Measurements from ENCODE around the gene TPSAB1.
"Not testable (repeated sequence)": the region's sequence is repeated elsewhere in the genome, so short reads cannot be mapped to it uniquely, and the experiment has no call there.

Gene TPSAB1

GRCh38 chr16:1241081-1241480 is 576 bp downstream of the TPSAB1 start:
- not testable (repeated sequence) for H3K9me3 ChIP-seq (ENCODE audit: control insufficient read depth, insufficient read depth, low read length); H3K27me3 ChIP-seq (ENCODE audit: control insufficient read depth, insufficient read depth, low read length); H3K27ac ChIP-seq (ENCODE audit: low read depth, low read length); H3K9ac ChIP-seq (ENCODE audit: low read depth, low read length); H3K4me3 ChIP-seq (ENCODE audit: low read depth, low read length); H3K4me1 ChIP-seq (ENCODE audit: control insufficient read depth, insufficient read depth, low read length); H3K36me3 ChIP-seq (ENCODE audit: control insufficient read depth, insufficient read depth, low read length)

- H3K36me3 ChIP-seq (ENCODE audit: control insufficient read depth, insufficient read depth, low read length); H3K9ac ChIP-seq (ENCODE audit: low read depth, low read length): not testable (repeated sequence)
Observed at GRCh38 chr16:1243363-1243762, 2.9 kb downstream of the TPSAB1 start.

GRCh38 chr16:1243907-1244850 is 3.7 kb downstream of the TPSAB1 start:
- not testable (repeated sequence) for H3K9me3 ChIP-seq (ENCODE audit: control insufficient read depth, insufficient read depth, low read length); H3K27ac ChIP-seq (ENCODE audit: low read depth, low read length); H3K4me3 ChIP-seq (ENCODE audit: low read depth, low read length); H3K36me3 ChIP-seq (ENCODE audit: control insufficient read depth, insufficient read depth, low read length); H3K9ac ChIP-seq (ENCODE audit: low read depth, low read length); H3K4me1 ChIP-seq (ENCODE audit: control insufficient read depth, insufficient read depth, low read length)
- peaks cover 14% of the 10 kb centered on the region for H3K27me3 ChIP-seq (ENCODE audit: control insufficient read depth, insufficient read depth, low read length)

More at GRCh38 chr16:1243363-1243762, 2.9 kb downstream of the TPSAB1 start:
- H3K9me3 ChIP-seq (ENCODE audit: control insufficient read depth, insufficient read depth, low read length); H3K27ac ChIP-seq (ENCODE audit: low read depth, low read length); H3K4me3 ChIP-seq (ENCODE audit: low read depth, low read length); H3K4me1 ChIP-seq (ENCODE audit: control insufficient read depth, insufficient read depth, low read length): not testable (repeated sequence)
- peaks cover 14% of the 10 kb centered on the region for H3K27me3 ChIP-seq (ENCODE audit: control insufficient read depth, insufficient read depth, low read length)

GRCh38 chr16:1244881-1245280 is 4.4 kb downstream of the TPSAB1 start:
- H3K9ac ChIP-seq (ENCODE audit: low read depth, low read length): no peak overlapping the region
- H3K27me3 ChIP-seq (ENCODE audit: control insufficient read depth, insufficient read depth, low read length): peaks cover 14% of the 10 kb centered on the region
- no peaks in the 10 kb centered on the region for H3K9me3 ChIP-seq (ENCODE audit: control insufficient read depth, insufficient read depth, low read length)
- no peak overlapping the region for H3K27ac ChIP-seq (ENCODE audit: low read depth, low read length)
- no peaks in the 10 kb centered on the region for H3K4me1 ChIP-seq (ENCODE audit: control insufficient read depth, insufficient read depth, low read length)
- no peak overlapping the region for H3K4me3 ChIP-seq (ENCODE audit: low read depth, low read length)
- no peaks in the 10 kb centered on the region for H3K36me3 ChIP-seq (ENCODE audit: control insufficient read depth, insufficient read depth, low read length)

DNA sequence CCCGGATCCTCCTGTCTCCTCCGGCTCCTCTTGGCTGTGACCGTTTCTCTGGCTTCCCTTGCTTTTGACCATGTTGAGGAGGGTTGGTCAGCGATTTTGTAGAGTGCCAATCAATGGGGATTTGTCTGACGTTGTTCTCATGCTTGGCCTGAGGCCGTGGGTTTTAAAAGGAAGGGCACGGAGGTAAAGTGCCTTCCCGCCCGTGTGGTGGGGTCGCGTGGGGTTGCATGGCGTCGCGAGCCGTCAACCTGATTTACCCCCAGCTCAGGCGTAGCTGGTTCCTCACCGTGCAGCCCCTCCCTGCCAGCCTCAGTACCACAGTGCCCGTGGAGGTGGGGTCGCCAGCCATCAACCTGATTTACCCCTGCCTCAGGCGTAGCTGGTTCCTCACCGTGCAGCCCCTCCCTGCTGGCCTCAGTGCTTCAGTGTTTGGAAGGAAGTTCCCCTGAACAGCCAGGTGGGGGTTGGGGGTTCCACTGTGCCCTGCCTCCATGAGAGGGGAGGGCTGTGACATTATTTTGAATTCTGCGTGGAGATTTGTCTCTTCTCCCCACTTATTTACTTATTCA is 5.0 kb downstream of the TPSAB1 start:
- H3K9ac ChIP-seq (ENCODE audit: low read depth, low read length): no peak overlapping the region
- no peak overlapping the region for H3K4me3 ChIP-seq (ENCODE audit: low read depth, low read length)
- H3K36me3 ChIP-seq (ENCODE audit: control insufficient read depth, insufficient read depth, low read length): no peaks in the 10 kb centered on the region
- peaks cover 14% of the 10 kb centered on the region for H3K27me3 ChIP-seq (ENCODE audit: control insufficient read depth, insufficient read depth, low read length)
- H3K9me3 ChIP-seq (ENCODE audit: control insufficient read depth, insufficient read depth, low read length): no peaks in the 10 kb centered on the region
- no peaks in the 10 kb centered on the region for H3K4me1 ChIP-seq (ENCODE audit: control insufficient read depth, insufficient read depth, low read length)
- H3K27ac ChIP-seq (ENCODE audit: low read depth, low read length): no peak overlapping the region

- not testable (repeated sequence) for H3K27ac ChIP-seq (ENCODE audit: low read depth, low read length); H3K9ac ChIP-seq (ENCODE audit: low read depth, low read length); H3K36me3 ChIP-seq (ENCODE audit: control insufficient read depth, insufficient read depth, low read length); H3K4me1 ChIP-seq (ENCODE audit: control insufficient read depth, insufficient read depth, low read length); H3K9me3 ChIP-seq (ENCODE audit: control insufficient read depth, insufficient read depth, low read length); H3K4me3 ChIP-seq (ENCODE audit: low read depth, low read length)
- peaks cover 14% of the 10 kb centered on the region for H3K27me3 ChIP-seq (ENCODE audit: control insufficient read depth, insufficient read depth, low read length)
Observed at GRCh38 chr16:1247903-1248537, 7.5 kb downstream of the TPSAB1 start.

GRCh38 chr16:1249031-1249755 is 8.7 kb downstream of the TPSAB1 start:
- peaks cover 14% of the 10 kb centered on the region for H3K27me3 ChIP-seq (ENCODE audit: control insufficient read depth, insufficient read depth, low read length)
- not testable (repeated sequence) for H3K27ac ChIP-seq (ENCODE audit: low read depth, low read length); H3K4me1 ChIP-seq (ENCODE audit: control insufficient read depth, insufficient read depth, low read length); H3K4me3 ChIP-seq (ENCODE audit: low read depth, low read length); H3K36me3 ChIP-seq (ENCODE audit: control insufficient read depth, insufficient read depth, low read length); H3K9me3 ChIP-seq (ENCODE audit: control insufficient read depth, insufficient read depth, low read length); H3K9ac ChIP-seq (ENCODE audit: low read depth, low read length)

GRCh38 chr16:1253701-1254364 is 13.3 kb downstream of the TPSAB1 start:
- not testable (repeated sequence) for H3K9ac ChIP-seq (ENCODE audit: low read depth, low read length); H3K4me1 ChIP-seq (ENCODE audit: control insufficient read depth, insufficient read depth, low read length); H3K27me3 ChIP-seq (ENCODE audit: control insufficient read depth, insufficient read depth, low read length); H3K27ac ChIP-seq (ENCODE audit: low read depth, low read length); H3K4me3 ChIP-seq (ENCODE audit: low read depth, low read length); H3K36me3 ChIP-seq (ENCODE audit: control insufficient read depth, insufficient read depth, low read length); H3K9me3 ChIP-seq (ENCODE audit: control insufficient read depth, insufficient read depth, low read length)

DNA sequence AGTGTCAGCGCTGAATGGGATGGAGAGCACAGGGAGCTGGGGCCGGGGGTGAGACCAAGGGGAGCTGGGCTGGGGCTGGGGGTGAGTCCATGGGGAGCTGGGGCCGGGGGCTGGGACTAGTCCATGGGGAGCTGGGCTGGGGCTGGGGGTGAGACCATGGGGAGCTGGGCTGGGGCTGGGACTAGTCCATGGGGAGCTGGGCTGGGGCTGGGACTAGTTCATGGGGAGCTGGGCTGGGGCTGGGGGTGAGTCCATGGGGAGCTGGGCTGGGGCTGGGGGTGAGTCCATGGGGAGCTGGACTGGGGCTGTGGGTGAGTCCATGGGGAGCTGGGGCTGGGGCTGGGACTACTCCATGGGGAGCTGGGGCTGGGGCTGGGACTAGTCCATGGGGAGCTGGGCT is 14.3 kb downstream of the TPSAB1 start:
- H3K9me3 ChIP-seq (ENCODE audit: control insufficient read depth, insufficient read depth, low read length); H3K4me3 ChIP-seq (ENCODE audit: low read depth, low read length); H3K36me3 ChIP-seq (ENCODE audit: control insufficient read depth, insufficient read depth, low read length); H3K9ac ChIP-seq (ENCODE audit: low read depth, low read length); H3K27ac ChIP-seq (ENCODE audit: low read depth, low read length); H3K4me1 ChIP-seq (ENCODE audit: control insufficient read depth, insufficient read depth, low read length): not testable (repeated sequence)
- peaks cover 10% of the 10 kb centered on the region; the same call in 1 of the 2 replicates for H3K27me3 ChIP-seq (ENCODE audit: control insufficient read depth, insufficient read depth, low read length)

DNA sequence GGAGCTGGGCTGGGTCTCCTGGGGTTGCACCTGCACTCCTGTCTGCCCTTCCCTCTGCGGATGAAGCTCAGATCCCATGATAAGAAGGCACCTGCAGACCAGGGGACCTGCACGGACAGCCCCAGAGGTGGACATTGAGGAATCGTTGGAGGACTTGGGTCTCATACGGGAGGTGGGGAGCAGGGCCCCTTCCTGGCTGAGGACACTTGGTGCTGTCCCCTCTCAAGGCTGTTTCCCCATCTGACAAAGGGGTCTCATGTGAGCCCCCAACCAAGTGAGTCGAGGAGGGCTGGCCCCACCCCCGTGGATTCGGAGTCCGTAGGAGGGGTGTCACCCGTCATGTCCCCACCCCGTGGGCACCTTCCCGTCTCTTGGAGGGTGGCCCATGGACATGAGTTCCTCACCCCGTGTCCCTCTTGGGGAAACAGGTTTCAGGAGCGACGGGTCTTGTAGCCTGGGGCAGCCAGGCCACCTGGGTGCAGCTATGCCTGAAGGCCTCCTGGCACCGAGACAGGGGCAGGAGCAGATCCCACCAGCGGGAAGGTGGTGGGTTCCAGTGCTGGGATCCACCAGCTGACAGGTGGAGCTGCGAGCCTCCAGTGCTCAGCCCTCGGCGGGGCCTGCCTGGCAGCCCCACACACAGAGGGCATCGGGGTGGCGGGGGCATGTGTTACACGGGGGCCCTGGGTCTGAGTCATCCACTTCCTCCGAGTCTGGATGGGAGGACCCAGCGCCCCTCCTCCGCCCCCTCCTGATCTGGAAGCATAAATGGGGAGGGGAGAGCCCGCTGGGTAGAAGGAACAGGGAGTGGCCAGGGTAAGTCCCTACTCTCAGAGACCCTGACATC is 15.0 kb downstream of the TPSAB1 start, which contains the start of gene TPSD1:
Gene TPSD1, plus strand, starts transcription at position 794 of the 847 bp plus-strand sequence. CDS start 212 bp downstream, outside the sequence.
- not testable (repeated sequence) for H3K36me3 ChIP-seq (ENCODE audit: control insufficient read depth, insufficient read depth, low read length)
- H3K27me3 ChIP-seq (ENCODE audit: control insufficient read depth, insufficient read depth, low read length): peaks cover 17% of the 10 kb centered on the region; the same call in 1 of the 2 replicates

More for the DNA sequence above, 15.0 kb downstream of the TPSAB1 start, which contains the start of gene TPSD1:
- not testable (repeated sequence) for H3K27ac ChIP-seq (ENCODE audit: low read depth, low read length); H3K9me3 ChIP-seq (ENCODE audit: control insufficient read depth, insufficient read depth, low read length); H3K4me1 ChIP-seq (ENCODE audit: control insufficient read depth, insufficient read depth, low read length); H3K9ac ChIP-seq (ENCODE audit: low read depth, low read length); H3K4me3 ChIP-seq (ENCODE audit: low read depth, low read length)
